MCF 10A (cell line): ENCODE data around the gene HOXC12. TPM values are rescaled to one million over a fixed set of nuclear protein-coding genes. Genes with fewer than 3 reads are reported as not detected.

Experiments
- BruUV-seq: library from RNA; stranded (reverse); fragments of 400-500 nt; replicated peaks from 2 replicates; lab custom pipeline; 2021; lab: Mats Ljungman, UMichigan
- CTCF ChIA-PET: fragments of 300-600 bp; sonication (Branson Sonifier 250); formaldehyde crosslinking; extraction: SDS; loops from one replicate; lab custom pipeline; 2021; ENCODE audit warnings: antibody characterized with exemption, inconsistent platforms; lab: Yijun Ruan, JAX
- POLR2A ChIA-PET: fragments of 300-600, 350-650 bp; sonication (Branson Sonifier 250); formaldehyde crosslinking; extraction: SDS; loops from one replicate; lab custom pipeline; 2020; ENCODE audit warnings: antibody characterized with exemption, inconsistent platforms; lab: Yijun Ruan, JAX
- DNase-seq: peaks from one replicate; pipeline ENCODE4 v3.0.0-alpha.2; 2018; ENCODE audit not compliant: unreplicated experiment
- H3K27ac Mint-ChIP-seq: one replicate; pipeline ENCODE4 v1.8.0; 2022; ENCODE audit warnings: mild to moderate bottlenecking, low read depth, mixed read lengths; ENCODE audit not compliant: unreplicated experiment
- H3K27me3 Mint-ChIP-seq: one replicate; pipeline ENCODE4 v1.8.0; 2022; ENCODE audit warnings: mixed read lengths; ENCODE audit not compliant: insufficient read depth, unreplicated experiment
- H3K36me3 Mint-ChIP-seq: one replicate; pipeline ENCODE4 v1.8.0; 2022; ENCODE audit warnings: mild to moderate bottlenecking, moderate library complexity, mixed read lengths; ENCODE audit not compliant: insufficient read depth, unreplicated experiment
- H3K4me1 Mint-ChIP-seq: one replicate; pipeline ENCODE4 v1.8.0; 2022; ENCODE audit warnings: mixed read lengths; ENCODE audit not compliant: insufficient read depth, unreplicated experiment
- H3K4me3 Mint-ChIP-seq: one replicate; pipeline ENCODE4 v1.8.0; 2022; ENCODE audit warnings: mild to moderate bottlenecking, moderate library complexity, mixed read lengths; ENCODE audit not compliant: unreplicated experiment
- H3K9me3 Mint-ChIP-seq: one replicate; pipeline ENCODE4 v1.8.0; 2022; ENCODE audit warnings: mixed read lengths; ENCODE audit not compliant: unreplicated experiment
- CTCF ChIP-seq: fragments of 200-600 bp; IDR thresholded peaks from one replicate; pipeline ENCODE4 v1.8.0; 2022; ENCODE audit warnings: antibody characterized with exemption, mild to moderate bottlenecking; ENCODE audit not compliant: unreplicated experiment
- intact Hi-C: fragments of 100-400 bp; cut with micrococcal nuclease; formaldehyde crosslinking; loops from 2 replicates; pipeline ENCODE4 v1.14.1; 2022
- total RNA-seq: library from RNA; stranded (reverse); gene quantifications from 2 replicates; pipeline ENCODE4 v1.2.3, GENCODE V29; 2022

The HOXC12 gene
- total RNA-seq, 1 experiment from 2014 or later = not detected

- no peaks in the 10 kb centered on the region for H3K9me3 Mint-ChIP-seq
- ChIA-PET CTCF (interaction anchor here (0.9 to 1.6 kb wide), 3 partner anchors 19 to 254 kb away, joined by 3 to 5 read pairs (median 3); partner anchors contain the start of gene HOXC11), POLR2A (interaction anchor here (1.0 to 3.2 kb wide), 3 partner anchors 12 to 179 kb away, joined by 3 to 16 read pairs (median 3); partner anchors contain the start of gene HOXC13)
- TF ChIP-seq CTCF = no peak
- no peak overlapping the region for H3K4me3 Mint-ChIP-seq
- no peaks in the 10 kb centered on the region for H3K36me3 Mint-ChIP-seq
- H3K27me3 Mint-ChIP-seq = no peaks in the 10 kb centered on the region
- DNase-seq = no peak
- no peaks in the 10 kb centered on the region for H3K4me1 Mint-ChIP-seq
- no peak overlapping the region for H3K27ac Mint-ChIP-seq
- intact Hi-C loops = no loop called here
- BruUV-seq = no TSS peak
These were observed 641 bp upstream of the HOXC12 start for GRCh38 chr12:53953831-53954693.

- Mint-ChIP-seq H3K9me3 (no peaks in the 10 kb centered on the region), H3K4me1 (no peaks in the 10 kb centered on the region), H3K27me3 (no peaks in the 10 kb centered on the region), H3K36me3 (no peaks in the 10 kb centered on the region), H3K4me3 (no peak overlapping the region), H3K27ac (no peak overlapping the region)
- BruUV-seq = no TSS peak
- intact Hi-C loops = no loop called here
- DNase-seq = no peak
- ChIA-PET CTCF (interaction anchor here (0.7 to 1.2 kb wide), 3 partner anchors 159 to 246 kb away, joined by 3 to 5 read pairs (median 3); no protein-coding TSS in a partner anchor), POLR2A (no interaction called here)
- no peak for TF ChIP-seq CTCF
These were observed 503 bp downstream of the HOXC12 start for GRCh38 chr12:53955036-53955775.

GRCh38 chr12:53955776-53956250 lies 1.1 kb downstream of the HOXC12 start:
- TF ChIP-seq CTCF = no peak
- ChIA-PET CTCF (interaction anchor here (0.7 to 1.0 kb wide), 3 partner anchors 160 to 200 kb away, joined by 3 to 4 read pairs (median 3); no protein-coding TSS in a partner anchor), POLR2A (no interaction called here)
- no peak overlapping the region for H3K4me3 Mint-ChIP-seq
- no peak overlapping the region for H3K27ac Mint-ChIP-seq
- H3K36me3 Mint-ChIP-seq = no peaks in the 10 kb centered on the region
- no peak for DNase-seq
- no TSS peak for BruUV-seq
- no peaks in the 10 kb centered on the region for H3K27me3 Mint-ChIP-seq
- H3K9me3 Mint-ChIP-seq = no peaks in the 10 kb centered on the region
- intact Hi-C loops = no loop called here
- H3K4me1 Mint-ChIP-seq = no peaks in the 10 kb centered on the region
